Activated effector memory CD4-positive, alpha-beta T cell treated with anti-CD3 and anti-CD28 coated beads, Interleukin-2, amount 50 U/mL, for 16 hours (primary cell): Measurements from ENCODE around the gene ARSK.

Source experiments
- DNase-seq: peaks from one replicate; pipeline ENCODE4 v3.0.0-alpha.2; 2020

The ARSK gene, protein sequence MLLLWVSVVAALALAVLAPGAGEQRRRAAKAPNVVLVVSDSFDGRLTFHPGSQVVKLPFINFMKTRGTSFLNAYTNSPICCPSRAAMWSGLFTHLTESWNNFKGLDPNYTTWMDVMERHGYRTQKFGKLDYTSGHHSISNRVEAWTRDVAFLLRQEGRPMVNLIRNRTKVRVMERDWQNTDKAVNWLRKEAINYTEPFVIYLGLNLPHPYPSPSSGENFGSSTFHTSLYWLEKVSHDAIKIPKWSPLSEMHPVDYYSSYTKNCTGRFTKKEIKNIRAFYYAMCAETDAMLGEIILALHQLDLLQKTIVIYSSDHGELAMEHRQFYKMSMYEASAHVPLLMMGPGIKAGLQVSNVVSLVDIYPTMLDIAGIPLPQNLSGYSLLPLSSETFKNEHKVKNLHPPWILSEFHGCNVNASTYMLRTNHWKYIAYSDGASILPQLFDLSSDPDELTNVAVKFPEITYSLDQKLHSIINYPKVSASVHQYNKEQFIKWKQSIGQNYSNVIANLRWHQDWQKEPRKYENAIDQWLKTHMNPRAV

DNA sequence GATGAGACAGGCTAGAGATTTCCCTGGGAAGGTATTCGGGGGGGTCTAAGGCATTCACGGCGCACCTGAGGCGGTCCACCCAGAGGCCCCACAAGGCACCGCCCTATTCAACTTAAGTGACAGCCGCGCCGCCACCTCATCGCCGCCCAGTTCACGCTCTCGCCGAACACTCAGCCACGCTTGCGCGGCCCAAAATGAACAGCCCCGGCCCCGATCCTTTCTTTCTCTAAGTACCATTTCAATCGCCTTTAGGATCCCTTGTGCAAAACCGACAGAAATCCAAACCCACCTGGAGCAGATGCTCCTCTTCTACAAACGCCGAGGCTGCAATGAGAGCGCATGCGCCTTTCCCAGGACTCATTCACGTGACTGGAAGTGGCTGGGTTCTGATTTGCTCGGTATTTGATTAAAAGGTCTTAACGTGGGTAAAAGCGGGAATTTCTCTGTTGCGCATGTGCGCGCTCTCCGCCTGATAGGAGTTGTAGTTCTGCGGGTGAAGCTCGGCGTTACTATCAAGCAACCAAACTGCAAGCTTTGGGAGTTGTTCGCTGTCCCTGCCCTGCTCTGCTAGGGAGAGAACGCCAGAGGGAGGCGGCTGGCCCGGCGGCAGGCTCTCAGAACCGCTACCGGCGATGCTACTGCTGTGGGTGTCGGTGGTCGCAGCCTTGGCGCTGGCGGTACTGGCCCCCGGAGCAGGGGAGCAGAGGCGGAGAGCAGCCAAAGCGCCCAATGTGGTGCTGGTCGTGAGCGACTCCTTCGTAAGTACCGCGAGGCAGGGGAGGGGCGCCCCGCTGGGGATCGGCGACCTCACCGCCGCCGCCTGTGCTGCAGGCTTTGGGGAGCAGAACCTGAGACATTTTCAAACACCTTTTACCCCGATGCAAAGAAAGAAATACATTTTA, at the start of gene ARSK, which contains the start of gene SKIC3:
ARSK (plus strand) TSS at position 455 of the 902 bp plus-strand sequence; CDS start at position 633, 178 bp downstream.
SKIC3 (minus strand) TSS at position 331 of the 902 bp plus-strand sequence. CDS start 7,827 bp downstream, outside the sequence.
- peak; percentile 96 for DNase-seq

DNA sequence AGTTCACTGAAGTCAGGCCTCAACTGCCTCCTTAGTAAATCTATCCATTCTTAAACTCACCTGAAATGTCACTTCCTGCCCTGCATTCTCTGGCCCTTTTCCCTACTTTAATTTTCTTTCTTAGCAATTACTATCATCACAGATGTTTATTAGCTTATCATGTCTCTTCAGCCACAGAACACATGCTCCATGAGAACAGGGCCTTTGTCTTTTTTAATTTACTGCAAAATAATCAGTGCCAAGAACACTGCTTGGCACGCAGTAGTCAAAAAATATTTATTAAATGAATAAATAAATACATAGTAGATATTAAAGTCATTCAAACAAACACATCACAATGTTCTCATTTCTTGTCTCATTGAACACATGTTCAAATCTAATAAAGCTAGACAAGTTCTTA, 46.4 kb upstream of the ARSK start:
- DNase-seq = no peak

DNA sequence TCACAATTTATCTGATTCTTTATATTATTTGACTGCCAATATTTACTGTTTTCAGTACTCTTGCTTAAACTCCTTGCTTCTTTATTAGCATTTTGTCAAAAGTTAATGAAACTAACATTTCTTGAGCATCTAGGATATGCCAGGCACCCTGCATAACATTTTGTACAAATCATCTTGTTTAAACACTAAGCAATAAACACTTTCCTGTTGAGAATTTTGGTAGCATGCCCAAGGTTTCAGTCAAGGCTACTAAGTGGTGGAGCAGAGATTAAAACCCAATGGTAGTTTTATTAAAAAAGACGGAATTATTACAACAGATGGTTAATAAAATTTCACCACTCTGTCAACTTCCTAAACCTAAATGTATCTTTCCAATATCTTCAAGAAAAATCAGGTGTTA, 43.3 kb upstream of the ARSK start:
- no peak for DNase-seq

DNA sequence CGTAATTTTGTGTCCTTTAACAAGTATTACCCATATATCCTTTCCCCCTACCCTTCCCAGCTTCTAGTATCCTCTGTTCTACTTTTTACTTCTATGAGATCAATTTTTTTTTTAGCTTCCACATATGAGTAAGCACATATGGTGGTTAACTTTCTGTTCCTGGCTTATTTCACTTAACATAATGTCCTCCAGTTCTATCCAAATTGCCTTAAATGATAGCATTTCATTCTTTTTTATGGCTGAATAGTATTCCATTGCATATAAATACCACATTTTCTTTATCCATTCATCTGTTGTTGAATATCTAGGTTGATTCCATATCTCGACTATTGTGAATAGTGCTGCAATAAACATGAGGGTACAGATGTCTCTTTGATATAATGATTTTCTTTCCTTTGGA, 36.5 kb upstream of the ARSK start:
- DNase-seq = no peak

DNA sequence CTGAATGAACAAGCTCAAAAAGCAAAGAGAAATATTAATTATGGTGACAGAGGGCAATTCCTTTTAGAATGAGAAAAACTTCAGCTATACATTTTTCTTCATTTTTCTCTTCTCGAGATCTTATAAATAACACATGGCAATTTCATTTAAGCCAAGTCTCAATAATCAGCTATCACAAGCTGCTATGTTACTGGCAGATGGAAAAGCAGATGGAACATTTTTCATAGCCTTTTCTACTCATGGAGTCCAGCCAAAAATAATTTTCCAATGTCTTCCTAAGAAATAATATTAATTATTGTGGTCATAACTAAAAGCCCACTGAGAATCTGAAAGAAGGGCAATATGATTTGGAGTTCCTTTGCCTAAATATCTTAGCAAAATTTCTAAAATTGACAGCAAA, 35.8 kb upstream of the ARSK start:
- no peak for DNase-seq

DNA sequence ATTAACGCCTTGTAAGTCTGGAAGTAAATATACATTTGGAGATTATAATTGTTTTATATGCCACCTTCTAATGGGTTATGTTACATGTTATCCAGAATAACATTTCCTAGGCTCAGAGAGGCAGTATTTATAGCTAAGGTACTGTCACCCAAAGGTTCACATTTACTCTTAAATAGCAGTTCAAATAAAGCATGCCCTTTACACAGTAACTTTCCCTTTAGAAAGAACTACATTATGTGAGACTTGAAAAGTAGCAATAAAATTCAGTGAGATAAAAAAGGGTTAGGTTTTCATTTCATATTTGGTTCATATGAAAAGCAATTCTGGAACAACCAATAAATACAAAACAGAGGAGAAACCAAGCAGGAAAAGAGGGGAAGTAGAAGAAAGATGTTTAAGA, 35.2 kb upstream of the ARSK start:
- DNase-seq = no peak

DNA sequence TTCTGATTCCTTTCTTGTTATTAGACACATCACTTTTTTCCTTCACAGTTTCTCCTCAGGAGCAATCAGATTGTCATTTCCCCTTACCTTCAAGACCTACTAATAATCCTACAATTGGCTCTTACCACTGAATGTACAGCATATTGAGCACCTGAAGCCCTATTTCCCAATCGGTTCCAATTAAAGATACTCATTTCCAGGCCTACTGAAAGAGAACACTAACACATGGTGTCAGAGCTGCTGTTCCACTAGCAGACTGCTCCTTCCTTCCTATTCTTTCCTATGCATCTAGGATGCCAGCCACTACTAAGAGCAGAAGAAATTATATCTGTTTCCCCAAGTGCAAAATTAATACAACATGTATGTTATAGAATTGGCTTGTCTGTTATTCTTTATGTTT, 34.7 kb upstream of the ARSK start:
- no peak for DNase-seq

DNA sequence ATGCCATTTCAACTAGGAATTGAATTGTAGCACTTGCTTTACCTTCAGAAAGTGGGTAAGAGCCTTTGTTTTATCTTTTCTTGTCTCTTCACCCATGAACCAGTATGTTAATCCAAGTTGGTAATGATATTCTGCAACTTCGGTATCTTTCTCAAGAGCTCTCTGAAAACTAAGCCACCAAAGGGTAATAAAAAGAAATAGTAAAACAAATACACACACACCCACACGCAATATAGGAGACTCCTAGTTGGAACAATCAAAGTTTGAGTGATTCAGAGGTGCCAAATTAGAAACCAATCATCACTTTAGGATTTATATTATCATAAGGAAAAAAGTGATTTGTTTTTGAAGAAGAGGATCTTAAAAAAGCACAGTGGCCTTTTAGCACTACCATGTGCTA, 30.5 kb upstream of the ARSK start:
- no peak for DNase-seq

DNA sequence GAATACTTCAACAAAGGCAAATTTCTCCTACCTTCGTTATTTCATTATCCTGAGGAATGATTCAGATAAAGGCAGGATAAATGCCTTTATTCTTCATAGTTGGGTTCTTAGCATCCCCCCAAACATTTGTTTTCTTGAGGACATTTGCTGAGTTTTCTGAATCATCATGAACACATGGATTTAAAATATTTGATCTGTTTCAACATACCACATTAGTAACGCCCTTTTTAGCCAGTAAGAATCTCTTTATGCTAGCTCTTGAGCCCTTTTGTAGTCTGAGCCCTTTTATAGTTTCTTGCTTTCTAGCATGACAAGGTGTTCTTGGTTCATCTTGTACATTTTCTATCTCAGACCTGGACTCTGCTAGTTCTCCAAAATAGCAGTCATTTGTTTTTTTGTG, 28.0 kb upstream of the ARSK start:
- DNase-seq = no peak

DNA sequence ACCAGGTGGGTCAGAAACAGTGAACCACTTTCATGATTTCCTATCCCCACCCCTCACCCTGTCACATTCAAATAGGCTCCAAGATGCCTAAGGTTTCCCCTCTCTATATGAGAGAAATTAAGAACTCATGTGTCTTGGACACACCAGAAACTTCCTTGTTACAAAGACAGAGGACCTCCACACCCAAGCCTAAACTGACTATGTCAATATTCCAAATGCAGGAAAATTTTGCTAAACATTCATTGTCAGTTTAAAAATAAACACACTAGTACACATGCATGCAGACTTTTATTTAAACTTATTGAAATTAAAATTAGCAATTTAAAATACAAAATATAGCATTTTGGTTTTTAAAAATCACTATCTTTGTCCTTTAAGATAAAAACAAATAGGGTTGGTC, 26.3 kb upstream of the ARSK start:
- no peak for DNase-seq

DNA sequence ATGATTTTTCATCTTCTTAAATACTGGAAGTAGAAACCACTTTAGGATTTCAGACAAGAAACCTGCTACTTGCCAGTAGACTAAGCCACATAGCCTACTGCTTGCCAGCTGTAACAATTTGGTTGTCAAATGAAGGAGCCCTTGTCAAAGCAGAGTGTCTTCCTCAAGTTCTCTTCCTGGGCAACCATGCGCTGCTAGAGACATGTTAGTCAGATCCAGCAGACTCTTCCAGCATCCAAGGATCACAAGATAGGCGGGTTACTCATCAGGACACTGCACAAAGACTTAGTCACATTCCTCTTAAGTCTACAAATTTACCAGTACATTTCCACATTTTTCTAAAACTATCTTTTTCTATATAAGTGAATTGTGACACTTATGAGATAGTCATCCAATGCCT, 24.5 kb upstream of the ARSK start:
- DNase-seq = no peak

DNA sequence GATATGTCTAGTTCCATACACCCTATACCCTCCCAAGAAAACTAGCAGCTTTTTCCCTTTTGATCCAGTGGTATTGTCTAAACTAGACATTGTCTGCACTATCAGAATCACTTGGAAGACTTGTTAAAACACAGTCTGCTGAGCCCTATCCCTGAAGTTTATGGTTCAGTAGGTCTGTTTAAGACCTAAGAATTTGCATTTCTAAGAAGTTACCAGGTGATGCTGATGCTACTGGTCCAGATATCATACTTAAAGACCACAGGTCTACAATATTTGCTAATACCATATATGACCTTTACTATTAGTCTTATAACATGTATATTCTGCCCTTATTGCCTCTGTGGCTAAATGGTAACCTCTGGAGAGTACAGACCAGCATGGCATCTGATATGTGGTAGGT, 23.4 kb upstream of the ARSK start:
- DNase-seq = no peak

DNA sequence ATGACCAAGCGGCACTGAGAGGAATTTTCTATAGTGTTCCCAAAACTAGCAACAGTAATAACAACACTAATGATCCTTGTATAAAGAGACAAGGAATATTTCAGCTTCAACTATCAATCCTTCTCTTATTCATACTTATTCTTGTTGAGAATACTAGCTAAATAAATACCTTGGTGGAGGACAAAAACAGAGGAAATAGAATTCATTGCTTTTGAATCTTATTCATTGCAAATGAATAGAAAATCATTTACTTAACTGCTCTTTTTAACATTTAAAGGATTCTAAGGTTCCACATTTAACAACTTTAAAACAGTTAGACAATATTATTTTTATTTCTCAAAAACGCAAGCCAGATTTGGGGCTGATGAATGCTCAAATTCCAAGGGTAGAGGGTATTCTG, 22.5 kb upstream of the ARSK start:
- no peak for DNase-seq

DNA sequence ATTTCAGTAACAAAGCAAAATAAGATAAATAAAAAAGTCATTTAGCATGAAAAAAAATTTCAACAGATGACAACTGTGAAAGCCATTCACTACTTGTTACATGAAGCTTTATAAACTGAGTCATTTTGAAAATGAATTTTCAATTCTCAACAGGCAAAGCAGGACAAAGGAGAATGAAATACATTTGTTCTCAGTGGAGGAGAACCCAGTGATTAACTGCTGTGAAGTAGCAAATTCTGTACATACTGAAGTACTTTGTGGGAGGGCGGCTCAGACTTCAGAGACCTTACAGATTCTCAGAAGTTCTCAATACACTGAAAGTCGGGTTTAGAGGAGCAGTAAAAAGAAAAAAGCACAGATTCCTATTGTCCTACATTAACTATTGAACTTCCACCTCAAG, 21.8 kb upstream of the ARSK start:
- DNase-seq = no peak

DNA sequence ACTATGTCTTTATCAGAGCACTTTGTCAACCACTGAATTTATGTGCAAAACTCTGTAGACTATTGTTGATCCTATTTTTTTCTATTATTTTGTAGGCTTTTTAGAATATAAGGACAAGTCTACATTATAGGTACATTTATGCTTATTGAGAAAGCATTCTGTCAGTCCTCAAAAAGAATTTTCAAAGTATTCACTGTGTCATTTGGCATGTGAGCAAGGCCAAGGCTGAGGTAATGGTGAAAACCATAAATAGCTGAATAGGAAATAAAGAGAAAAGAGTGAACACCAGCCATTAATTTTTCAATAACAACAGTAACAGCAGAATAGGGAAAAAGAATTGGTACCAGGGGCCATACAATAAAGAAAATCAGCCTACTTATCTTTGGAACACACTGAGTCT, 21.1 kb upstream of the ARSK start:
- no peak for DNase-seq

DNA sequence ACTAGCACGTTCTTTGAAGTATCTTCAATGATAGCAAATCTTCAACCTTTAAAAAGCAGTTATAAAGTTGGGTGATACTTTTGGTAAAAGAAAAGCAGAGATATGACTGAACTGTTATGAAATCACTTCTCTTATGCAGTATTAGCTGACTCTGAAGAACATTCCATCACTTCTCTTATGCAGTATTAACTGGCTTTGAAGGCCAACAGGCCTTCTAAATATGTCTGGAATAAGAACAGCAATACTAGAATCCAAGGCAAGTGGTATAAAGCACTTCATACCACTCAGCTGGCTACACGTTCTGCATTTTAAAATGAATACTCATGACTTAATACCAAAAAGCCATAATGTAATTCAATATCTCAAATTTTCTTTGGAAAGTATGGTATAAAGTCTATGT, 17.4 kb upstream of the ARSK start:
- no peak for DNase-seq

DNA sequence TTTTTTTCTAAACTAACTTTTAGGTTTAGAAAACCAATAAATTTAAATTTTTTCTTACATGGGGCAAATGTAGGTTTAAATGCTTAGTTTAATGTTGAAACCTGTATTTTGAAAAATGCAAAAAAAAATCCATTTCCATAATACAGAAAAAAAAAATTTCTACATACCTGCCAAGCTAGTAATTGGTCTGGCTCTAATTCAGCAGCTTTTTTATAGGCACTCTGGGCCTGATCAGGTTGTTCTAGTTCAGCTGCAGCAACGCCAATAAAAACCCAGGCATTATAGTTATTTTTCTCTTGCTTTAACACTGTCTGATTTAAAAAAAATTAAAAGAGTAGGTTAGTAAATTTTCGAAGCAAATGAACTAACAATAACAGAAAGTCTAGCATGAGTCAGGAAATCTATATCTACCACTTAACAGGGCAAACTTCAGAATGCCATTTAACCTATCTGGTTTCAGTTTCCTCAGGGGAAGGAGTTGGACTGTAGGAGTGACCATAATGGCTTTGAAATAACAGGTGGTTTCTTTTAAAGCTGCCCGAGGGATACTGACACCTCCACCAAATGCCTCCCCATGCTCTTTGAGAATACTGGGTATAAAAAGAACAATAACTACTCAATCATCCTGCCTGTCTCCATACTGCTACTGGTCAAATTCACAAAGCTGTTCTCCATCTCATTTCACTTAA, 11.7 kb upstream of the ARSK start:
- no peak for DNase-seq

DNA sequence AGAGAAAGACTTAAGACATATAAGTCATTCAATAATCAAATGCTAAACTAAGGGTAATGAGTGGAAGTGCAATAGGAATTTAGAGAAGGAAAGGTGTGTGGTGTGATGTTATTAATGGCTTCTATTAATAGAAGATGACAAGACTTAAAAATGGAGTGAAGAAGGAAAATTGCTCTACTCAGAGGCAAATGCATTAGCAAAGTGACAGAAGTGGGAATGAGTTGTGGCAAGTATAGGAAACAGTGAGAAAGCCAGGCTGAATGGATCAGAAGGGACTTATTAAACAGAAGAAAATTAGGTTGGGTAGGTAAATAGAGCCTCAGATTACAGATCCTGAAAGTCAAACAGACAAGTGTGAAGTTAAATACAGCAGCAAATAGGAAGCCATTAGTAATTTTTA, 5.9 kb upstream of the ARSK start:
- DNase-seq = no peak

DNA sequence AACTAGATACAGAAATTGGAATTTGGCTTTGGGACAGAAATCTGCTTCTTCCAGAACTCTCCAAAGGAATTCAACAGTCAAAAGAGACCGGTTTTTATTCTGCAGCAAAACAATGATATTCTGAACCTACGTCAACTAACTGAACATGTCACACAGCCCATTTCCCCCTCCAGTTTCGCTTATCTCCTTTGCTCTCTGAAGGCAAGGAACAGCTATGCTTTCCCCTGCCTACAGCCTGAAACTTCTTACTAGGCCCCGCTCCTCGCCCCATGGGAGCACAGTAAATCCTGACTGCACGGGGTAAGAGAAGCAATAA, 612 bp upstream of the ARSK start:
- no peak for DNase-seq

DNA sequence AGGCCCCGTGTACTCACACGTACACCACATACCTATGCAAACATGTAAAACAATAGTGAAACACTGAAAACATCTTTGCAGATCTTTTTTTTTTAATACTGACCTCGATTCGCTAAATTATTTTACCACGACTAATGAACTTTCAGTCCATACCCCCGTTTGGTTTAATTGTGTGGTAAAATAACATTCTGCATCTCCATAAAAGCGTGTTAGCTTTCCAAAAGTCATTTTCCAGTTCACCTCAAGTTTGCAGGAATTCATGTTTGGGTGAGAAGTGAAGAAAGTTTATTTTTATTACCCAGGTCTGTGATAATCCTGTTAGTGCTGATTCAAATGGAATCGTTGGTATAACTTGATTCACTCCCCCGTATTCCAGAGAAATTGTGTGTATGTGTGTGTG, 652 bp downstream of the ARSK start:
- no peak for DNase-seq

DNA sequence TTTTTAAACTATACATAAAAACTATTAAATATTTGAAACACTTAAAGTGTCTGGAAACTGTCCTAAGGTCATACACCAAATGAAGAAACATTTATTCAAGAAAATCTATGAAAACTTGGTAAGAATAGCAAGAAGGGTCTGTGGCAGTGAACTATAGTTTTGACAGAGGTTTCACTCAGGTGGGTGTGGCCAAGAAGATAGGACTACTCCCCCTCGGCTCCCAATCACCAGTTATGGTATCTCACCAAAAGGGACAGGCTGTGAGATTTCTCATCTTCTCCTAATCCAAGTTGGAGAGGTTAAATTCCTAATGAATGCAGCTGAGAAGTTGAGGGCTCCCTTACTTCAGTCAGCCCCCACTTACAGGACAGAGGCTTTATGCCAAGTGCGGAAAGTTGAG, 2.9 kb downstream of the ARSK start:
- DNase-seq = no peak

DNA sequence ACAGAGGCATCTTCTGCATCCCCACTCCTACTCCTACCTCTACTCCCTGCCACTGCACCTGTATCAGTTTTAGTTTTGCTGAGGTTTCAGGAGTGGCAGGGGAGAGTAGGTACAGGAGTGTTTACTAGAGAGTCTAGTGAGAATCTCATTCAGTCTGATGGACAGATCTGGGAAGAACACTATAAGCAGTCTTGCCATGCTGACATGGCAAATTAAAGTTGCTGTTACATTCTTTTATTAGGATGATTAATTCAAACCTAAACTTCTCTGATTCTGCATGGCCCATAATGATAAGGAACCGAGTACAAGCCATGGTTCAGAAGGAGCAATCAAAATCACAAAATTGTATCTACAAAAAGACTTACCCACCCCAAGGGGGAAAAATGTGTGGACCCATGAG, 7.4 kb downstream of the ARSK start:
- no peak for DNase-seq

DNA sequence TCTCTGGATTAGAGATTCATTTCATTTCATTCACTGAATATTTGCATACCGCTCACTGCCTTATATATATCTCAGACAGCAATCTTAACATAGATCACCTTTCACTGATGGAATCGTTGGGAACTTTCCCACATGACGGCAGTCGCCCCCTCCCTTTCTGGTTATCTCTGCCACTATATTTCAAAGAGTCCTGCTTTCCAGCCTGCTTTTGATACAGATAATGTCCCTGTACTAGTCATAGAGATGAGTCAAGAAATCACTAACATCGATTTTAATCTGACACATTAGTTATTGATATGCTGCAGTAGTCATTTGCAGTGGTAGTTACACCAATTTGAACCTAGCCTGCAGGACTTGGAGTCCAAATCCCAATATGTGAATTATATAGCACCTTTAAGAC, 8.5 kb downstream of the ARSK start:
- DNase-seq = no peak
